HG03039 (cell line): ENCODE measurements around the gene MRPS25.

Source experiments
- ATAC-seq: cut with Tn5 transposase; IDR thresholded peaks from one replicate; pipeline ENCODE4 v1.9.1; 2021; ENCODE audit warnings: mild to moderate bottlenecking, moderate library complexity; ENCODE audit not compliant: unreplicated experiment

MRPS25 gene

GRCh38 chr3:15083252-15083651 lies 18.1 kb upstream of the MRPS25 start:
- no peak for ATAC-seq

GRCh38 chr3:15081960-15082664 lies 17.0 kb upstream of the MRPS25 start:
- ATAC-seq: no peak

- no peak for ATAC-seq
Measured at GRCh38 chr3:15079091-15079490, 14.0 kb upstream of the MRPS25 start.

- ATAC-seq: no peak
Measured at GRCh38 chr3:15074500-15074899, 9.4 kb upstream of the MRPS25 start.

DNA sequence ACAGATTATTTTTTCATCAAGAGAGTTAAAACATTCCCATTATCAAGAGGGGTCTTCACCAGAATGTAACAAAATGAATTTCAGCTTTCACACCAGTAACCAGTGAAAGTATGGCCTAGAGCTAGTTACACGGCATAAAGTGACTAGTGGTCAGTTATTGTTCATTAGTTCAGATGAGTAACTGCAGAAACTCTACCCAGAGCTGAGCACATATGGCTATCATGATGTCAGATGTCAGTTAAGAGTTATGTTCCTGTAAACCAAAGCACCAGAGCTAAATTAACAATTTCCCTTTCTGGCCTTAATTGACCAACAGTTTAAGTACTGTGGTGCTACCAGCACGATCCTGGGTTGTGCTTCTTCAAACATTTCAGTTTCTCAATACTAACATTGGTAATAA lies 6.6 kb upstream of the MRPS25 start:
- no peak for ATAC-seq

GRCh38 chr3:15069441-15069840 lies 4.3 kb upstream of the MRPS25 start:
- ATAC-seq: no peak

DNA sequence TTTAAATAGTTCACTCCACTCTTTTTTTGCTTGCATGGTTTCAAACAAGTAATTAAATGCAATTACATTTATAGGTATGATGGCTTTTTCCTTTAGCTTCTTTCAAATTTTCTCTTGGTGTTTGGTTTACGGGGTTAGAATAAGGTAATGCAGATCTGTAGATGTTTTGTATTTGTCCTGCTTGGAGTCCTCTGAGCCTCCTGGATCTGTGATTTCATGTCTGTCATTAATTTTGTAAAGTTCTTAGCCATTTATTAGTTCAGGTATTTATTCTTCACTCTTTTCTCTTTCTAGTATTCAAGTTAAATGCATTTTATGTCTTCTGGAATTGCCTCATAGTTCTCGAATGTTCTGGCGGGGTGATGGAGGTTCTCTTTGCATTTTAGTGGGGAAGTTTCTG lies 1.4 kb upstream of the MRPS25 start:
- ATAC-seq: no peak

GRCh38 chr3:15065550-15066007 lies 464 bp upstream of the MRPS25 start:
- ATAC-seq: no peak

- ATAC-seq: peak; percentile 19
Measured at GRCh38 chr3:15064299-15064834, 748 bp downstream of the MRPS25 start.

- ATAC-seq: no peak
Measured at GRCh38 chr3:15063656-15064286, 1.3 kb downstream of the MRPS25 start.

DNA sequence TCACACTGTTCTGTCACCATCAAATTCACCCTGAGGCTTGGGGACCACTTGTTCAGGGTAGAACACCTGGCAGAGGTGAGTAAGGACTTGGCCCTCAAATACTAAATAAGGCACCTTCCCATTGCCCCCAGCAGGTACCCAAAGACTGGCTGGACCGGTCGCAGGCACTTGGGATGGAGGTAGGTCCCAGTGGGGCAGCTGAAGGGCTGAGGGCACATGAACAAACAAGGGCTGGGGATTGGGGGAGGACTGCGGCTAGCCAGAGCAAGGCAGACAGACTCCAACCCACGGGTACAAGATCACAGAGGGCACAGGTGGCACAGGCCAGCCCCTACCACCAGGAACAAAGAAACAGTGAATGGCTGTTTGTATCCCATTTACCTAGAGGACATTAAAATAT lies 1.9 kb downstream of the MRPS25 start:
- ATAC-seq: no peak

DNA sequence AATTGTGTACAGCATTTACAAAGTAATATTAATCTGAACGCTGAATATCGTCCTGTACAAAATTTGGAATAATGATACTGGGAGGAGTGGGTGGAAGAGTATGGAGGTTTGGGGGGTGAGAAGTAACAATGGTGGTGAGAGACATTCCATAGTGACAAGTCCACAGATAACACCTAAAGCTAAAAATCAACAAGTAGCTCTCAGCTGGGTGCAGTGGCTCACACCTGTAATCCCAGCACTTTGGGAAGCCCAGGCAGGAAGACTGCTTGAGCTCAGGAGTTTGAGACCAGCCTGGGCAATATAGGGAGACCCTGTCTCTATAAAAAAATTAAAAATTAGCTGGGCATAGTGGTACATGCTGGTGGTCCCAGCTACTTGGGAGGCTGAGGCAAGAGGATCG lies 5.1 kb downstream of the MRPS25 start:
- ATAC-seq: no peak

DNA sequence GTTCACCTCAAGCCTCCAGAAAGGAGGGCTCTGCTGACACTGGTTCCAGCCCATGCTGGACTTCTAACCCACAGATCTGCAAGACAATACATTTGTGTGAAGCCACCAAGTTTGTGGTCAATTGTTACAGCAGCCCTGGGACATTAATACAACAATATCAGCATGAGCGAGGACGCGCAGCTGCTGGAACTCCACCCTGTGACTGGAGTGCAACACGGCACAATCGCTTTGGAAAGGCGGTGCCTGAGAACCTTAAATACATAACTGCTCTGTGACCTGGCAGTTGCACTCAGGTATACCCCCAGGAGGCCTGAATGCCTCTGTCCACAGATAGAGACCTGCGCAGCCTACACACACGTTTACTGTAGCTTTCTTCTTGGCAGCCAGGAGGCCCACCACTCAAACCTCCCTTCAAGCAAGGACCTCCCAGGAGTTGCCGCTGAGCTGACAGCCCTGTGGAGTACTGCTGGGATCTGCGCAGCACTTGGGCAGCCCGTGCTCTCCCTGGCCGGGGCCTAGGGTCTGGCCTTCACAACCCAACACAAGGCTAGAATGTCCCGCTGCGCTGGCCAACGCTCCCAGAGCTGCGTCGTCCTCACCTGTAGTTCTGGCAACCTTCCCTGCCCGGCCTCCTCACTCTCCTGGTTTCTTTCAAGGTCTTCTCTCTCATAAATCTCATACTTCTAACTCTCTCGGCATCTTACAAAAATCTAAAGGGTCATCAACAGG lies 8.3 kb downstream of the MRPS25 start:
- no peak for ATAC-seq

DNA sequence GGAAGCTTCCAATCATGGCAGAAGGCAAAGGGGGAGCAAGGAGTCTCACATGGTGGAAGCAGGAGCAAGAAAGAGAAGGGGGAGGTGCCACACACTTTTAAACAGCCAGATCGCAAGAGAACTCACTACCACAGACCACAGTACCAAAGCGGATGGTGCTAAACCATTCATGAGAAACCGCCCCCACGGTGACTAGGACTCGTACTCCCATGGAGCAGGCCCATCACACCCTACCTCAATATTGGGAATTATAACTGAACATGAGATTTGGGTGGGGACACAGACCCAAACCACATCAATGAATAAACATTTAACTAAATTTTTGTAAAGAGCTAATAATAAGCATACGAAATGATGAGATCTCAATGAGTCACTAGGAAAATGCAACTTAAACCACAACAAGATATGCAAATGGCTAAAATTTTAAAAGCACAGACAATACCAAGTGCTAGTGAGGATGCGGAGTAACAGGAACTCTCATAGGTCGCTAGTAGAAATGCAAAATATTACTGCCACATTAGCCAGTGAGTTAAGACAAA lies 10.0 kb downstream of the MRPS25 start:
- ATAC-seq: peak; percentile 45

DNA sequence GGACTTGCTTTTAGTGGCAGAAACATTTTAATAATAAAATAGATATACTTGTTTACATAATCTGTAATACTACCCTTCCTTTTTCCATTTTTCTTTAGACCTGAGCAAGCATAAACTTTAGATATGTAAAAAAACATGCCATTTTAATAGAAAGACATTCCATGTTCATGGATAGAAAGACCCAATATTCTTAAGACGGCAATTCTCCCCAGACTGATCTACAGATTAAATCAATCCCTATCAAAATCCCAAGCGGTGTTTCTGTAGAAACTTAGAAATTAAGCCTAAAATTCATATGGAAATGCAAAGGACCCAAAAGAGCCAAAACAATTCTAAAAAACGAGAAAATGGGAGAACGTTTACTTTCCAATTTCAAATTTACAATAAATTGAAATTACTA lies 11.6 kb downstream of the MRPS25 start:
- ATAC-seq: no peak

GRCh38 chr3:15052335-15053242 lies 12.5 kb downstream of the MRPS25 start:
- ATAC-seq: no peak

DNA sequence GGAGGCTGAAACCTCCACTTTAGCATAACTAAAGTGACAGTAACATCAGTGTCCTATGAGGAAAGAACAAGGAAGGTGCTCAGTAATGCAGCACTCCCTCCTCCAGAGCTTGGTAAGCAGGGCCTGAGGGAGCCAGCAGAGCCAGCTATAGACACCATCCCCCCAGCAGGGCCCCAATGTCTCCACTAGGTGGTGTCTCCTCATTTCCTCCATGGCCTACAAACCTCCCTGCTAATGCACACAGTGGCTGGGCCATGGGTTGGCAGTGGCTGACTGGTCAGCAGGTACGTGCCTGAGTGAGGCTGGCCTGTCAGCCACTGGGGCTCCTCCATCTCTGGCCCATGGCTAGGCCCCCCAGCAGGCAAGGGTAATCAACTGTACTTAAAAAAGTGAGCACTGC lies 13.6 kb downstream of the MRPS25 start:
- ATAC-seq: peak; percentile 54

GRCh38 chr3:15050405-15051092 lies 14.6 kb downstream of the MRPS25 start:
- ATAC-seq: peak; percentile 66

DNA sequence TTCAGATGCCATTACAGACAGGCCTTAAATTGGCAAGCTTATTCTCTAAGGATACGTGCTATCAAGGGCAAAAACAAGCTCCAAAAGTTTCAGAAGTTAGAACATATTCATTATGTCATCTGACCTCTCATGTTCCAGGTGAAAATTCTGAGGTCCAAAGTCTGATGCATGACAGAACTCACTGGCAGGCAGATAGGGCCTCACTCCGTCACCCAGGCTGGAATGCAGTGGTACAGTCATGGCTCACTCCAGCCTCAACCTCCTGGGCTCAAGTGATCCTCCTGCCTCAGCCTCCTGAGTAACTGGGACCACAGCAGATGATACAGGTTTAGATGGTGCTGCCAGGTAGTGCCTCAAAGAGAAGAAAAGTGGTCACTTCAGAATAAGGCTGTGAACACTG lies 15.5 kb downstream of the MRPS25 start:
- ATAC-seq: no peak

- ATAC-seq: no peak
Measured at GRCh38 chr3:15045667-15046066, 19.4 kb downstream of the MRPS25 start.
